Measurements from ENCODE around the gene EMX1.

EMX1 gene

GRCh38 chr2:72973137-72973535, 55.8 kb downstream of the EMX1 start:
- no peak overlapping the region for H3K27ac ChIP-seq (ENCODE audit: low read length)
- H3K4me3 ChIP-seq (ENCODE audit: low read length in 2 of 2): no peak overlapping the region
- H3K27me3 ChIP-seq (ENCODE audit: control insufficient read depth in 1 of 2, insufficient read depth in 2 of 2, low read length in 2 of 2): no peaks in the 10 kb centered on the region
- H3K4me1 ChIP-seq (ENCODE audit: control insufficient read depth, insufficient read depth, low read length): no peaks in the 10 kb centered on the region
- no peaks in the 10 kb centered on the region for H3K9me3 ChIP-seq (ENCODE audit: control insufficient read depth in 2 of 2, low read length in 2 of 2)
- H3K9ac ChIP-seq (ENCODE audit: low read length in 2 of 2): no peak overlapping the region
- H3K36me3 ChIP-seq (ENCODE audit: control insufficient read depth in 2 of 2, insufficient read depth in 2 of 2, low read length in 2 of 2): no peaks in the 10 kb centered on the region

- Histone ChIP-seq H3K36me3 (ENCODE audit: control insufficient read depth in 2 of 2, insufficient read depth in 2 of 2, low read length in 2 of 2) (no peaks in the 10 kb centered on the region), H3K9me3 (ENCODE audit: control insufficient read depth in 2 of 2, low read length in 2 of 2) (no peaks in the 10 kb centered on the region), H3K4me3 (ENCODE audit: low read length in 2 of 2) (no peak overlapping the region), H3K9ac (ENCODE audit: low read length in 2 of 2) (no peak overlapping the region), H3K27ac (ENCODE audit: low read length) (no peak overlapping the region), H3K27me3 (ENCODE audit: control insufficient read depth in 1 of 2, insufficient read depth in 2 of 2, low read length in 2 of 2) (no peaks in the 10 kb centered on the region), H3K4me1 (ENCODE audit: control insufficient read depth, insufficient read depth, low read length) (no peaks in the 10 kb centered on the region)
These were observed 56.5 kb downstream of the EMX1 start for GRCh38 chr2:72973566-72974435.

- H3K36me3 ChIP-seq (ENCODE audit: control insufficient read depth in 2 of 2, insufficient read depth in 2 of 2, low read length in 2 of 2): no peaks in the 10 kb centered on the region
- H3K4me3 ChIP-seq (ENCODE audit: low read length in 2 of 2): no peak overlapping the region
- H3K9me3 ChIP-seq (ENCODE audit: control insufficient read depth in 2 of 2, low read length in 2 of 2): no peaks in the 10 kb centered on the region
- no peaks in the 10 kb centered on the region for H3K4me1 ChIP-seq (ENCODE audit: control insufficient read depth, insufficient read depth, low read length)
- H3K27me3 ChIP-seq (ENCODE audit: control insufficient read depth in 1 of 2, insufficient read depth in 2 of 2, low read length in 2 of 2): no peaks in the 10 kb centered on the region
- no peak overlapping the region for H3K27ac ChIP-seq (ENCODE audit: low read length)
- H3K9ac ChIP-seq (ENCODE audit: low read length in 2 of 2): no peak overlapping the region
These were observed 57.1 kb downstream of the EMX1 start for GRCh38 chr2:72974436-72974754.

- H3K36me3 ChIP-seq (ENCODE audit: control insufficient read depth in 2 of 2, insufficient read depth in 2 of 2, low read length in 2 of 2): no peaks in the 10 kb centered on the region
- no peak overlapping the region for H3K27ac ChIP-seq (ENCODE audit: low read length)
- no peaks in the 10 kb centered on the region for H3K4me1 ChIP-seq (ENCODE audit: control insufficient read depth, insufficient read depth, low read length)
These were observed 57.7 kb downstream of the EMX1 start for GRCh38 chr2:72975017-72975416.

GRCh38 chr2:72979896-72980295, 62.6 kb downstream of the EMX1 start:
- no peak overlapping the region for H3K27ac ChIP-seq (ENCODE audit: low read length)

More at GRCh38 chr2:72975017-72975416, 57.7 kb downstream of the EMX1 start:
- Histone ChIP-seq H3K27me3 (ENCODE audit: control insufficient read depth in 1 of 2, insufficient read depth in 2 of 2, low read length in 2 of 2) (no peaks in the 10 kb centered on the region), H3K9me3 (ENCODE audit: control insufficient read depth in 2 of 2, low read length in 2 of 2) (no peaks in the 10 kb centered on the region), H3K4me3 (ENCODE audit: low read length in 2 of 2) (no peak overlapping the region), H3K9ac (ENCODE audit: low read length in 2 of 2) (no peak overlapping the region)

GRCh38 chr2:72980535-72981217, 63.4 kb downstream of the EMX1 start:
- Histone ChIP-seq H3K4me1 (ENCODE audit: control insufficient read depth, insufficient read depth, low read length) (no peaks in the 10 kb centered on the region), H3K27me3 (ENCODE audit: control insufficient read depth in 1 of 2, insufficient read depth in 2 of 2, low read length in 2 of 2) (no peaks in the 10 kb centered on the region), H3K36me3 (ENCODE audit: control insufficient read depth in 2 of 2, insufficient read depth in 2 of 2, low read length in 2 of 2) (peaks cover 0 to 2% of the 10 kb centered on the region in 2 donors), H3K4me3 (ENCODE audit: low read length in 2 of 2) (no peak overlapping the region), H3K9ac (ENCODE audit: low read length in 2 of 2) (no peak overlapping the region), H3K27ac (ENCODE audit: low read length) (no peak overlapping the region), H3K9me3 (ENCODE audit: control insufficient read depth in 2 of 2, low read length in 2 of 2) (no peaks in the 10 kb centered on the region)

More at GRCh38 chr2:72979896-72980295, 62.6 kb downstream of the EMX1 start:
- Histone ChIP-seq H3K36me3 (ENCODE audit: control insufficient read depth in 2 of 2, insufficient read depth in 2 of 2, low read length in 2 of 2) (peaks cover 0 to 2% of the 10 kb centered on the region in 2 donors), H3K9ac (ENCODE audit: low read length in 2 of 2) (no peak overlapping the region), H3K4me3 (ENCODE audit: low read length in 2 of 2) (no peak overlapping the region), H3K4me1 (ENCODE audit: control insufficient read depth, insufficient read depth, low read length) (no peaks in the 10 kb centered on the region), H3K9me3 (ENCODE audit: control insufficient read depth in 2 of 2, low read length in 2 of 2) (no peaks in the 10 kb centered on the region), H3K27me3 (ENCODE audit: control insufficient read depth in 1 of 2, insufficient read depth in 2 of 2, low read length in 2 of 2) (no peaks in the 10 kb centered on the region)

- H3K9ac ChIP-seq (ENCODE audit: low read length in 2 of 2): no peak overlapping the region
- H3K27me3 ChIP-seq (ENCODE audit: control insufficient read depth in 1 of 2, insufficient read depth in 2 of 2, low read length in 2 of 2): no peaks in the 10 kb centered on the region
- H3K27ac ChIP-seq (ENCODE audit: low read length): no peak overlapping the region
- peaks cover 2 to 5% of the 10 kb centered on the region in 2 donors for H3K36me3 ChIP-seq (ENCODE audit: control insufficient read depth in 2 of 2, insufficient read depth in 2 of 2, low read length in 2 of 2)
- H3K4me3 ChIP-seq (ENCODE audit: low read length in 2 of 2): no peak overlapping the region
- H3K9me3 ChIP-seq (ENCODE audit: control insufficient read depth in 2 of 2, low read length in 2 of 2): no peaks in the 10 kb centered on the region
- H3K4me1 ChIP-seq (ENCODE audit: control insufficient read depth, insufficient read depth, low read length): no peaks in the 10 kb centered on the region
These were observed 64.2 kb downstream of the EMX1 start for GRCh38 chr2:72981536-72981935.

- Histone ChIP-seq H3K36me3 (ENCODE audit: control insufficient read depth in 2 of 2, insufficient read depth in 2 of 2, low read length in 2 of 2) (peaks cover 2 to 7% of the 10 kb centered on the region in 2 donors), H3K9ac (ENCODE audit: low read length in 2 of 2) (no peak overlapping the region), H3K27me3 (ENCODE audit: control insufficient read depth in 1 of 2, insufficient read depth in 2 of 2, low read length in 2 of 2) (no peaks in the 10 kb centered on the region), H3K27ac (ENCODE audit: low read length) (no peak overlapping the region), H3K9me3 (ENCODE audit: control insufficient read depth in 2 of 2, low read length in 2 of 2) (no peaks in the 10 kb centered on the region), H3K4me1 (ENCODE audit: control insufficient read depth, insufficient read depth, low read length) (no peaks in the 10 kb centered on the region), H3K4me3 (ENCODE audit: low read length in 2 of 2) (no peak overlapping the region)
These were observed 64.9 kb downstream of the EMX1 start for GRCh38 chr2:72982219-72982618.

- H3K9me3 ChIP-seq (ENCODE audit: control insufficient read depth in 2 of 2, low read length in 2 of 2): no peaks in the 10 kb centered on the region
- H3K27ac ChIP-seq (ENCODE audit: low read length): no peak overlapping the region
- H3K9ac ChIP-seq (ENCODE audit: low read length in 2 of 2): no peak overlapping the region
- no peak overlapping the region for H3K4me3 ChIP-seq (ENCODE audit: low read length in 2 of 2)
- H3K36me3 ChIP-seq (ENCODE audit: control insufficient read depth in 2 of 2, insufficient read depth in 2 of 2, low read length in 2 of 2): peaks cover 6 to 7% of the 10 kb centered on the region in 2 donors
- H3K27me3 ChIP-seq (ENCODE audit: control insufficient read depth in 1 of 2, insufficient read depth in 2 of 2, low read length in 2 of 2): no peaks in the 10 kb centered on the region
- H3K4me1 ChIP-seq (ENCODE audit: control insufficient read depth, insufficient read depth, low read length): no peaks in the 10 kb centered on the region
These were observed 65.6 kb downstream of the EMX1 start for GRCh38 chr2:72982781-72983499.

- no peaks in the 10 kb centered on the region for H3K4me1 ChIP-seq (ENCODE audit: control insufficient read depth, insufficient read depth, low read length)
- H3K36me3 ChIP-seq (ENCODE audit: control insufficient read depth in 2 of 2, insufficient read depth in 2 of 2, low read length in 2 of 2): peaks cover 7 to 10% of the 10 kb centered on the region in 2 donors
These were observed 66.3 kb downstream of the EMX1 start for GRCh38 chr2:72983500-72984161.

More at GRCh38 chr2:72983500-72984161, 66.3 kb downstream of the EMX1 start:
- Histone ChIP-seq H3K9ac (ENCODE audit: low read length in 2 of 2) (no peak overlapping the region), H3K27me3 (ENCODE audit: control insufficient read depth in 1 of 2, insufficient read depth in 2 of 2, low read length in 2 of 2) (no peaks in the 10 kb centered on the region), H3K4me3 (ENCODE audit: low read length in 2 of 2) (no peak overlapping the region), H3K27ac (ENCODE audit: low read length) (no peak overlapping the region), H3K9me3 (ENCODE audit: control insufficient read depth in 2 of 2, low read length in 2 of 2) (no peaks in the 10 kb centered on the region)
